Measurements from ENCODE around the gene ARHGAP9.
"Not testable (repeated sequence)": the region's sequence is repeated elsewhere in the genome, so short reads cannot be mapped to it uniquely, and the experiment has no call there.

Gene ARHGAP9

DNA sequence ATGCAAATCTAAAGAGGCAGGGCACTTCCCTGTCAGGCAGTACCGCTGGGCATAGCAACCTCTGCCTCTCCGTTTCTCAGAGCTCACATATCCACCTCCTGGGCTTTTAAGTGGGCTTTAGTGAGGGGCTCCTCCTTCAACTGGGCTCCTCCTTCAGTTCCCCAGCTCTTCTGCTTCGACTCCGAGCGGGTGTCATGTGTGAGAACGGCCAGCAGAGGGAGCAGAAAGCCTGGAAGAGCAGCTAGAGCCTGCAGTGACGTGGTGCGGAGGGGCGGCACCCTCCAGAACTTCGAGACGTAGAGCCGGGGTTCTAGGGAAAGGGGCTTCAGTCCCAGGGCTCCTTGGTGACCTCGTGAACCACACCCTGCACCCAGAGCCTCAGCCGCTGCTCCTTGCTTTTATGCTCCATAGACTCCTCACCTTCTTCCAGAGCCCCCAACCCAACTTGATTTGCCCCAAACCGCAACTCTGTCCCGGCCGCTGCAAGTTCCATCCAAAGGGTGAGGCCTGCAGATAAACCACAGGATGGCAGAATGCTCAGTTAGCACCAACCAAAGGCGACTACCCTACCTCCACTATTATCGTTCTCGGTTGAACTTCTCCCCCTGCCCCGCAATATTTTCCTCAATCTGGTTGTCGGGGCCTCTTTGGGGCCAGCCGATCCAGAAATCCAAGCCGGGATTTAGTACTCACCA is 20.5 kb downstream of the ARHGAP9 start:
- peak; percentile 84 to 90 for DNase-seq (ENCODE audit: low read depth in 2 of 2)

DNA sequence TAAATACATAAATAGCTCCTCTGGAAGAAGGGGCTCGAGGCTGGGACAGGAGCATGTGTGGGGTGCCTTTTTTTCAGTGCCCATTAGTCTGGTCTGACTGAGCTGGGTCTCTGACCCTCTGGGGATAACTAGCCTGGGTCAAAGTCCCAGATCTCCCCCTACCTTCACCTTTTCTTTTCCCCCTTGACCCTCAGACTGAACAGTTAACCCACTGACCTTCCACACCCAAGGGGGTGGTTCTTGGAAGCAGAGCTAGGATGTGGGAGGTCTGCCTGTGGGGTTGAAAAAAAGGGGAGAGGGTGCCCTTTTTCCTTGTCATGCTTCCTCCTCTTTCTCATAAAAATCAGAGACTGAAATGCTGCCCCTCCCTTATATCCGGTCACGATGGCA is 21.0 kb downstream of the ARHGAP9 start:
- DNase-seq (ENCODE audit: low read depth in 2 of 2), result no peak

DNA sequence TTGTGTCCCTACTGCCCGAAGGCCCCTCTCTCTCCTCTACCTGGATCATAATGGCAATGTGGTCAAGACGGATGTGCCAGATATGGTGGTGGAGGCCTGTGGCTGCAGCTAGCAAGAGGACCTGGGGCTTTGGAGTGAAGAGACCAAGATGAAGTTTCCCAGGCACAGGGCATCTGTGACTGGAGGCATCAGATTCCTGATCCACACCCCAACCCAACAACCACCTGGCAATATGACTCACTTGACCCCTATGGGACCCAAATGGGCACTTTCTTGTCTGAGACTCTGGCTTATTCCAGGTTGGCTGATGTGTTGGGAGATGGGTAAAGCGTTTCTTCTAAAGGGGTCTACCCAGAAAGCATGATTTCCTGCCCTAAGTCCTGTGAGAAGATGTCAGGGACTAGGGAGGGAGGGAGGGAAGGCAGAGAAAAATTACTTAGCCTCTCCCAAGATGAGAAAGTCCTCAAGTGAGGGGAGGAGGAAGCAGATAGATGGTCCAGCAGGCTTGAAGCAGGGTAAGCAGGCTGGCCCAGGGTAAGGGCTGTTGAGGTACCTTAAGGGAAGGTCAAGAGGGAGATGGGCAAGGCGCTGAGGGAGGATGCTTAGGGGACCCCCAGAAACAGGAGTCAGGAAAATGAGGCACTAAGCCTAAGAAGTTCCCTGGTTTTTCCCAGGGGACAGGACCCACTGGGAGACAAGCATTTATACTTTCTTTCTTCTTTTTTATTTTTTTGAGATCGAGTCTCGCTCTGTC is 22.8 kb downstream of the ARHGAP9 start:
- no peak for DNase-seq (ENCODE audit: low read depth in 2 of 2)

DNA sequence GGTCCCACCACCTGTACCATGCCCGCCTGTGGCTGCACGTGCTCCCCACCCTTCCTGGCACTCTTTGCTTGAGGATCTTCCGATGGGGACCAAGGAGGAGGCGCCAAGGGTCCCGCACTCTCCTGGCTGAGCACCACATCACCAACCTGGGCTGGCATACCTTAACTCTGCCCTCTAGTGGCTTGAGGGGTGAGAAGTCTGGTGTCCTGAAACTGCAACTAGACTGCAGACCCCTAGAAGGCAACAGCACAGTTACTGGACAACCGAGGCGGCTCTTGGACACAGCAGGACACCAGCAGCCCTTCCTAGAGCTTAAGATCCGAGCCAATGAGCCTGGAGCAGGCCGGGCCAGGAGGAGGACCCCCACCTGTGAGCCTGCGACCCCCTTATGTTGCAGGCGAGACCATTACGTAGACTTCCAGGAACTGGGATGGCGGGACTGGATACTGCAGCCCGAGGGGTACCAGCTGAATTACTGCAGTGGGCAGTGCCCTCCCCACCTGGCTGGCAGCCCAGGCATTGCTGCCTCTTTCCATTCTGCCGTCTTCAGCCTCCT is 23.4 kb downstream of the ARHGAP9 start:
- no peak for DNase-seq (ENCODE audit: low read depth in 2 of 2)

DNA sequence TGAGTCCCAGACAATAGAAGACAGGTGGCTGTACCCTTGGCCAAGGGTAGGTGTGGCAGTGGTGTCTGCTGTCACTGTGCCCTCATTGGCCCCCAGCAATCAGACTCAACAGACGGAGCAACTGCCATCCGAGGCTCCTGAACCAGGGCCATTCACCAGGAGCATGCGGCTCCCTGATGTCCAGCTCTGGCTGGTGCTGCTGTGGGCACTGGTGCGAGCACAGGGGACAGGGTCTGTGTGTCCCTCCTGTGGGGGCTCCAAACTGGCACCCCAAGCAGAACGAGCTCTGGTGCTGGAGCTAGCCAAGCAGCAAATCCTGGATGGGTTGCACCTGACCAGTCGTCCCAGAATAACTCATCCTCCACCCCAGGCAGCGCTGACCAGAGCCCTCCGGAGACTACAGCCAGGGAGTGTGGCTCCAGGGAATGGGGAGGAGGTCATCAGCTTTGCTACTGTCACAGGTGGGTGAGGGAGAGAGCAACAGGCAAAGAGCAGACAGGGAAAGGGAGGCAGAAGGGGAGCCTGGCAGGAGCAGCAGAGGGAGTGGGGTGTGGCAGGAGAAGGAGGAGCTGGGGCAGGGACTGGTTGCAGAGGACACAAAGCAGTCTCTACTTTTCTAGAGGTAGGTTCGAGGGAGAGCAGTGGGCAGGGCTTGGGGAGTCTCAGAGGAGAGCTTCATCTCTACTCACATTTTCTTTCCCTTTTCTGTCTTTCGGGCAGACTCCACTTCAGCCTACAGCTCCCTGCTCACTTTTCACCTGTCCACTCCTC is 24.1 kb downstream of the ARHGAP9 start:
- DNase-seq (ENCODE audit: low read depth in 2 of 2), result no peak

DNA sequence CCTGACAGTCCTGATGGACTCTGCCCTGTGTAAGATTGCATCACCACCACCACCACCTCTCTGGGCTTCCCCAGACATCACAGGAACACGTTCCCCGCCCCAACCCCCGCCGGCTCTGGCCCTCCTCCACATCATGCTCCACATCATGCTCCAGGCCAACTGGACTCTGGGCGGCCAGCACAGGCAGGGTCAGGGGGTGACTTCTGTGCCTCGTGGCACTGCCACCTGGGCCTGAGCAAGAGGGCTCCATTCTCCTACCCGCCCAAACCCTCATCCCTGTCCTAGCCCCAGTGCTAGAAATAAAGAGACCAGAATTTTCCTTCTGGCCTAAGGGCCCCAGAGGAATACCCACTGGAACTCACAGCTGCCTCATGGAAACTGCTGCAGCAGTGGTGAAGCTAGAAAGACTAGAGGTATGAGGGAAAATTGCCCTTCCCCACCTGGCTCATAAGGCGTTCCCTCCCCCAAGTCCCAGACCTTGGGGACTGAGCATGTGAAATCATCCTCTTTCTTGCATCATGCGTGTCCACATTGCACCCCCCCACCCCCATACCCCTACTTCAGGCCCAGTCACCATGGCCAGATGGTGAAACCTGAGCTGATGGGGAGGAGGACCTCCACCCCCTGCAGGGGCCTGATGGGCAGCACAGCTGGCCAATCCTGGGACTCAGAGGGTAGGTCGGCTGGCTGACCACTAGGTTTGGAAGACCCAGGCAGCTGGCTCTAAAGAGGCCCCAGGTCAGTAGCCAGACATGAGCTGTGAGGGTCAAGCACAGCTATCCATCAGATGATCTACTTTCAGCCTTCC is 24.9 kb downstream of the ARHGAP9 start, which contains the start of gene INHBE:
INHBE (plus strand) TSS at position 742 of the 808 bp plus-strand sequence. CDS start 230 bp downstream, outside the sequence.
- DNase-seq (ENCODE audit: low read depth in 2 of 2), result no peak

DNA sequence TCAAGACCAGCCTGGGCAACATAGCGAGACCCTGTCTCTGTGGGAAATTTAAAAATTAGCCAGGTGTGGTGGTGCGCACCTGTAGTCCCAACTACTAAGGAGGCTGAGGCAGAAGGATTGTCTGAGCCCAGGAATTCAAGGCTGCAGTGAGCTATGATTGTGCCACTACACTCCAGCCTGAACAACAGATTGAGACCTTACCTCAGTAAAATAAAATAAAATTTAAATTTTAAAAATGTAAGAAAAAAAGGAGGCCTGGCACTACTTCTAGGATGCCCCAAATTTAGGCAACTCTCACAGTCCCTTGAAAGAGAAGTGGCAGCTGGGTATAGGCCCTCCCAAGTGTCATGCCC is 25.5 kb downstream of the ARHGAP9 start:
- DNase-seq (ENCODE audit: low read depth in 2 of 2), result no peak

DNA sequence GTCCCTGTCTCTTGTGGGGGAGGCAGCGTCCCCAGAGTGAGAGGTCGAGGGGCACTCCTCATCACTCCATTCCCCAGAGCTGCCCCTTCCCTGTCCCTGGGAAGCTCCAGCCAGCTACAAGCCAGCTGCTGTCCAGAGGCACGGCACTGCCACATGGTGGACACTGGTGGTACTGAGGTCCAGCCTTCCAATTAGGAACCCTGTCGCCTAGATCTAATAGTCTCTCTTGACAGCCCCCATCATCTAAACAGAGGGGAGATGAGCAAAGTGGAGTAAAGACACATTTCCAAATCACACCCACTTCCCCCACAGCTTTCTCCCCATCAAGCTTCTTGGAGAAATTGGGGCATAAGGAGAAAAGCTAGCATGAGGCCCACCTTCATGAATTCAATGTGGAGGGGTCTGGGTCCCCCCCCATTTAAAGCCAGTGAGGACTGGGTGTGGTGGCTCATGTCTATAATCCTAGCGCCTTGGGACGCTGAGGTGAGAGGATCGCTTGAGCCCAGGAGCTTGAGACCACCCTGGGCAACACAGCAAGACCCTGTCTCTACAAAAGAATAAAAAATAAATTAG is 26.6 kb downstream of the ARHGAP9 start:
- DNase-seq (ENCODE audit: low read depth in 2 of 2), result no peak

DNA sequence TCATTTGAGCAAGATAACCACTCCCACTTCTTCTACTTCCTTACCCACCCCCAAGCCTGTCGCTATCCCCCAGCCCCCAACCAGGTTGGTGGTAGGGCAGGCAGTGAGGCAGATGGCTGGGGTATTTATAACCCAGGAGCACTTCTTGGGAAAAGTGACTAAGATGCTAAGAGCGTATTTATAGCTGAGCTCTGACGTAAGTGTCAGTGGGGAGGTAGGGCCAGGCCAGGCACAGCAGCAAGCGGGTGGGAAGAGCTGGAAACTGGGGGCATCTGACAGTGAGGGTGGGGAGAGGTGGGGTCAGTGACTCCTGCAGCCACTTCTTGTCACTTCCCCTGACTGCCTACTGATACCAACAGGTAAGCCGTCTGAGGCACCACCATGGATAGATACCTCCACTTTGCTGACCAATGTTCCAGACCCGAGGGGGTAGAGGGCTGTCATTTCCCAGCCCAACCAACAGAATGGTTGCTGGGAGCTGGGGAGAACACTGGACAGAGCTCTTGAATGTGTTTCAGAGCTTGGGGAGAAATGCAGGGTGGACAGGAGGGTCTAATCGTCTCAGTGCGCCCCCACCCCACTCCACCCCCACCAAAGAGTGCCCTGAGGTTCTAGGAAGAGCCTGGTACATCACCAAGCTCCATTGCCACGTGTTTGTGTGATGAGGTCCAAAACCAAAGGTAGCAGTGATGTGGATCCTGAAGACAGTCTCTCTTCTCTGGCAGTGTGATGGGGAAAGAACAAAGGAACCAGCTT is 27.3 kb downstream of the ARHGAP9 start:
- no peak for DNase-seq (ENCODE audit: low read depth in 2 of 2)

DNA sequence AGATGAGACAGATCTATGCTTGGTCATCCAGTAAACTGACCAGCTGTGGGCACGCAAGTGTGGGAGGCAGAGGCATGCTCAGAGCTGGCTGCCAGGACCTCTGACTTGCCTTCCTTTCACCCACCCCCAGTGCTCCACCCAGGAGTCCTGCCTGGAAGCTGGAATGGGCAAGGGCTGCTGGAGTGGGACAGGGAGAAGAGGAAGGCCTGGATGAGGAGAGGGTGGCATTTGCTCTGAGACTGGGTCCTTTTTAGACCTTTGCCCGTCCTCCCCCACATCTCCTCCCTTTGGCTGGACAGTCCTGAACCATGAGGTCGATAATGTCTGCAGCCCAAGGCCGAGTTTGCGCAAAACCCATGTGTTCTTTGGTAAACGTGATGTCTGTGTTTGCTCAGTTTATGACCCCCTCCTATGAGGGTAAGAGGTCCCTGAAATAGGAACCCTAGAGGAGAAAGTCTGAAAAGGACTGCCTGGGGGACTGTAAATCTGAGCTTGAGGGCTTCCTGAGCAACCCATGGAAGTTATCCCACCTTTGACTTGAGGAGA is 28.4 kb downstream of the ARHGAP9 start:
- DNase-seq (ENCODE audit: low read depth in 2 of 2), result no peak

DNA sequence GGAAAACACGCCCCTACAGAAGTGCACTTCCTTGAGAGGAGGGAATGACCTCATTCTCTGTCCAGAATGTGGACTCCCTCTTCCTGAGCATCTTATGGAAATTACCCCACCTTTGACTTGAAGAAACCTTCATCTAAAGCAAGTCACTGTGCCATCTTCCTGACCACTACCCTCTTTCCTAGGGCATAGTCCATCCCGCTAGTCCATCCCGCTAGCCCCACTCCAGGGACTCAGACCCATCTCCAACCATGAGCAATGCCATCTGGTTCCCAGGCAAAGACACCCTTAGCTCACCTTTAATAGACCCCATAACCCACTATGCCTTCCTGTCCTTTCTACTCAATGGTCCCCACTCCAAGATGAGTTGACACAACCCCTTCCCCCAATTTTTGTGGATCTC is 29.6 kb downstream of the ARHGAP9 start:
- DNase-seq (ENCODE audit: low read depth in 2 of 2), result no peak

DNA sequence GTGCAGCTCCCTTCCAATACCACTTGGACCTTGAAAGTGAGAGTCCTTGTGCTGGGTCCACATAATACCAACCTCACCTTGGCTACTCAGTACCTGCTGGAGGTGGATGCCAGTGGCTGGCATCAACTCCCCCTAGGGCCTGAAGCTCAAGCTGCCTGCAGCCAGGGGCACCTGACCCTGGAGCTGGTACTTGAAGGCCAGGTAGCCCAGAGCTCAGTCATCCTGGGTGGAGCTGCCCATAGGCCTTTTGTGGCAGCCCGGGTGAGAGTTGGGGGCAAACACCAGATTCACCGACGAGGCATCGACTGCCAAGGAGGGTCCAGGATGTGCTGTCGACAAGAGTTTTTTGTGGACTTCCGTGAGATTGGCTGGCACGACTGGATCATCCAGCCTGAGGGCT is 30.3 kb downstream of the ARHGAP9 start:
- DNase-seq (ENCODE audit: low read depth in 2 of 2), result no peak

DNA sequence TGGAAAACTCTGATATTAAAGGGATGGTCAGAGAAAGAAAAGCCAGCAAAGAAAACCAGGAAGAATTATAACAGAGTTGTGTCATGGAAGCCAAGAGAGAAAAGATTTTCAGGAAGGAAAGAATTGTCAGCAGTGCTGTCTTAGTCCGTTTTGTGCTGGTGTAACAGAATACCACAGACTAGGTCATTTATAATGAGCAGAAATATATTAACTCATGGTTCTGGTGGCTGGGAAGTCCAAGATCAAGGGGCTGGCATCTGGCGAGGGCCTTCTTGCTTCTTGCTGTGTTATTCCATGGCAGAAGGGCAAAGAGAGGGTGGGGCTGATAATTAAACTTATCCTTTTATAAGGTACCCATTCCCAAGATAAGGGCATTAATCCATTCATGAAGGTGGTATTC is 31.0 kb downstream of the ARHGAP9 start:
- DNase-seq (ENCODE audit: low read depth in 2 of 2), result no peak

DNA sequence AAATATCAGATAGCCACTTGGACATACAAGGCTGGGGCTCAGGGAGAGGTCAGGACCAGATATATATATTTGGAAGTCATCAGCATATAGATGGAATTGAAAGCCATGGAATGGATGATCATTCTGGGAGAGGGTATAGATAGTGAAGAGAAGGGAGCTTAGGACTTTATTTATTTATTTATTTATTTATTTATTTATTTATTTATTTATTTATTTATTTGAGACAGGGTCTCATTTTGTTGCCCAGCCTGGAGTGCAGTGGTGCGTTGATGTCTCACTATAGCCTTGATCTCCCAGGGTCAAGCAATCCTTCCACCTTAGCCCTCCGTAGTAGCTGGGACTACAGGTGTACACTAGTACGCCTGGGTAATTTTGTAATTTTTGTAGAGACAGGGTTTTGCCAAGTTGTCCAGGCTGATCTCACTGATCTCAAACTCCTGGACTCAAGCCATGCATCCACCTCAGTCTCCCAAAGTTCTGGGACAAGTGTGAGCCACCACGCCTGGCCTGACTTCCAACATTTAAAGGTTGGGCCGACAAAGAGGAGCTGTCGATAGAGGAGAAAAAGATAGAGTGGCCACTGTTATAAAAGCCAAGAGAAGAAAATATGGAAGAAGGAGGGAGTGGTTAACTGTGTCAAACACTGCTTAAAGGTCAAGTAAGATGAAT is 33.2 kb downstream of the ARHGAP9 start:
- DNase-seq (ENCODE audit: low read depth in 2 of 2), result no peak

DNA sequence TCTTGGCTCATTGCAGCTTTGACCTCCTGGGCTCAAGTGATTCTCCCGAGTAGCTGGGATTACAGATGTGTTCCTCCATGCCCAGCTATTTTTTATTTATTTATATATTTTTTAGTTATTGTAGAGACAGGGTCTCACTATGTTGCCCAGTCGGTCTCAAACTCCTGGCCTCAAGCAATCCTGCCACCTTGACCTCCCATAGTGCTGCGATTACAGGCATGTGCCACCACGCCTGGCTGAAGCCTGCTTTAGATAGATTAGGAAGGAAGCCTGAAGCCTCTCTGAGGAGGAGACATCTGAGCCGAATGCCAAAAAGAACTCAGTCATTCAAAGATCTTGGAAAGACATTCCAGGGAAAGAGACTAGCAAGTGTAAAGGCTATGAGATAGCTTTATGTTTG is 34.9 kb downstream of the ARHGAP9 start:
- no peak for DNase-seq (ENCODE audit: low read depth in 2 of 2)

DNA sequence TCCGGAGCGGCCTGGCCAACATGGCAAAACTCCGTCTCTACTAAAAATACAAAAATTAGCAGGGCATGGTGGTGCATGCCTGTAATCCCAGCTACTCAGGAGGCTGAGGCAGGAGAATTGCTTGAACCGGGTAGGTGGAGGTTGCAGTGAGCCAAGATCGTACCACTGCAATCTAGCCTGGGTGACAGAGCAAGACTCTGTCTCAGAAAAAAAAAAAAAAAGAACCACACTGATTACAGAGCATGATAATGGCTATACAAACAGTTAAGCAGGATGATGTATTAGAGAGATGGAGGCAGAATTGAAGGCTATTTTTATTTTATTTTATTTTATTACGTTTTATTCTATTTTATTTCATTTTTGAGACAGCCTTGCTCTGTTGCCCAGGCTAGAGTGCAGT is 35.3 kb downstream of the ARHGAP9 start:
- not testable (repeated sequence) for DNase-seq (ENCODE audit: low read depth in 2 of 2)

DNA sequence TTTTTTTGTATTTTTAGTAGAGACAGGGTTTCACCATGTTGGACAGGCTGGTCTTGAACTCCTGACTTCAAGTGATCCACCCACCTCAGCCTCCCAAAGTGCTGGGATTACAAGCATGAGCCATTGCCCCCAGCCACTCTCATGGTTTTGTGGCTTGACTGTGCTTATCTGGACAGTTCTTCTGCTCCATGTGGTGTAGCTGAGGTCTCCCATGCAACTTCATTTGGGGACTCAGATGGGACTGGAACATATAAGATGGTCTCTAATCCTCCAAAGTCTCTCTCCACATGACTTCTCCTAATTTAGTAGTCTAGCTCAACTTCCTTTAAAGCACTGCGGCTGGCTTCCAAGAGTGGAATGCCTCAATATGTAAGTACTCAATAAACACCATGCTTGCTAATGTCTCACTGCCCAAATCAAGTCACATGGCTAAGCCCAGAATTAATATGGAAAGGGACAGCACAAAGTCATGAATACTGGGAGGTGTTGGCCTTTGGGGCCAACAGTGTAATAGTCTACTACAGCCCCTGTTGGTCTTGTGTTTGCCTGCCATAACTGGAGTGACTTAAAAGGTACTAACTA is 37.7 kb downstream of the ARHGAP9 start:
- DNase-seq (ENCODE audit: low read depth in 2 of 2), result no peak

DNA sequence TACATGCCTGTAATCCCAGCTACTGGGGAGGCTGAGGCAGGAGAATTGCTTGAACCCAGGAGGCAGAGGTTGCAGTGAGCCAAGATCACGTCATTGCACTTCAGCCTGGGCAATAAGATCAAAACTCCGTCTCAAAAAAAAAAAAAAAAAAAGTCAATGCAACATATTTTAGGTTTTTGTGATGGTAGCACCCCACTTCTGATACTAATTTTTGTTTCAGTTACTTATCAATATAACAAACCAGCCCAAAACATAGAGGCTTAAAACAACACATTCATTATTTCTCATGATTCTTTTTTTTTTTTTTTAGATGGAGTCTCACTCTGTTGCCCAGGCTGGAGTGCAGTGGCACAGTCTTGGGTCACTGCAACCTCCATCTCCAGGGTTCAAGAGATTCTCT is 38.3 kb downstream of the ARHGAP9 start:
- not testable (repeated sequence) for DNase-seq (ENCODE audit: low read depth in 2 of 2)

DNA sequence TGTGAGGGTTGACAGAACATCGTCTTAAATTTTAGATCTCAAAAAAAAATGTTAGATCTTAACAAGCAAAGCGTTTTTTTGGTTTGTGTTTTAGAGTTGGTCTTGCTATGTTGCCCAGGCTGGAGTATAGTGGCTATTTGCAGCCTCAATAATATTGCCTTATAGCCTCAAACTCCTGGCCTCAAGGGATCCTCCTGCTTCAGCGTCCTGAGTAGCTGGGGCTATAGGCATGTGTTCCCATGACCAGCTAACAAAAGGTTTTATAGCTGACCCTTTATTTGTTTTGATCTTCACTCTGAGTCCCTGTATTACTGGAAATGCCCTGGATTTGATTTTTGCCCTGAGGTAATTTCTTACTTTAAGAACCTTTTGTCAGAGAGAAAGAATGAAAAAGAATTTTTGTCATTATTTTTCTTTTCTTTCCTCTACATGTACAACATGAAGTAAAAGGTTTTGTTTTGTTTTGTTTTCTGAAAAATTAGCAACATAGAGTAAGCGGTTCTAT is 39.9 kb downstream of the ARHGAP9 start:
- no peak for DNase-seq (ENCODE audit: low read depth in 2 of 2)
